SKM-1 treated with dmso at 0.1 percent for 144 hours (cell line): ENCODE results near the gene SCN2A.
A peak's percentile ranks its signal among the peaks of the same experiment; 100 is the strongest.

Source experiments
- DNase-seq: peaks from one replicate; lab custom pipeline; 2025; ENCODE audit not compliant: unreplicated experiment; lab: John Stamatoyannopoulos, UW

Gene SCN2A

DNA sequence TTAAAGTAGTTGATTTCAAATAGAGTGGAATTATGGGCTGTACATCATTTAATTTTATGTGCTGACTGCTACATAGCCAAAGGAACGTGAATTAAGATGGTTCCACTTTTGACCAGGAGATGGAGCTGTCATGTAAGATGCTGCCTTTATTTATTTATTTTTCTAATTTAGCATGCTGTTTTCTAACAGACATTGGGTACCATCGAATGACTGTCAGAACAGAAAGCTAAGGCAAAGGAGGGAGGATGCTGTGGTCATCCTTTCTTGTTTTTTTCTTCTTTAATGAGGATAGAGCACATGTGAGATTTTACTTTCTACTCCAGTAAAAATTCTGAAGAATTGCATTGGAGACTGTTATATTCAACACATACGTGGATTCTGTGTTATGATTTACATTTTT, at the start of gene SCN2A:
Gene SCN2A, plus strand, starts transcription at position 185 of the 400 bp plus-strand sequence. CDS start 56,410 bp downstream, outside the sequence.
- DNase-seq: peak; percentile 9

DNA sequence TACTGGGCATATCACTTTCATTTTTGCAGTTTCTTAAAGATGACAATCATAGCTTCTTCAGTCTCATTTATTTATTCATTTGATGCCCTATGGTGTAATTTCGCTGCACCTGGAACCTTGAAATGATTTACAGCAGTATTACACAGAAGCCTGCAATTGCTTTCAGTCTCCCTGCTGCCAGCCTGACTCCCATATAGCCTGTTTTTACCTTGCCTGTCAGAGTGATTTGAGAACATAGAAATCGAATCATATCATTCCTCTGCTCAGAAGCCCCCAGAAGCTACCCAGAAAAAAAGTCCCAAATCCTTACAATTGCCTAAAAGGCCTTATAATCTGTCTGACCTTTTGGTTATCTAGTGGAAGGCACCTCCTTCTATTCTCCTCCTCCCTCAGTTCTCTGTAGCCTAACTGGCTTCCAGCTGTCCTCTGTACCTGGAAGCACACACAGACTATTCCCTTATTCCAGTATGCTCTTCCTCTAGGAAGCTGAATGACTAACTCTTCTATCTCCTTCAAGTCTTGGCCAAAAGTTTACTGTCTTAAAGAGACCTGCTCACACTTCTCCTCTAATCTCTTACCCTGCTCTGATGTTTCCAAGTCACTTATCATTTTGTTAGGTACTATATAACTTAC, 48.0 kb upstream of the SCN2A start:
- no peak for DNase-seq

DNA sequence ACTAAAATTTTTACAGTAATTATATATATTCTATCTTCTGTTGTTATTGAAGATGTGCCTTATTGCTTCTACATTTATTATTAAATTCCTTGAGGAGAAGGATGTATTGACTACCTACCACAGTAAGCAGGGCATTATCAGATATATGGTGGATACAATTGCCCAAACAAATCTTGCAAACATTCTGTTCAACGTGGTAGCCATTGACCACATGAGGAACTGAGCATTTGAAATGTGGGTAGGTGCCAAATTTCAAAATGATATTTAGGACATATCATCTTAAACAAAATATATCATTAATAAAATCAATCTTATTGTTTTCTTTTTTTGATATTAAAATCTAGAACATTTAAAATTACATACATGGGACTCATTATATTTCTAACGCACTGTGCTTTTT, 46.5 kb upstream of the SCN2A start:
- no peak for DNase-seq

DNA sequence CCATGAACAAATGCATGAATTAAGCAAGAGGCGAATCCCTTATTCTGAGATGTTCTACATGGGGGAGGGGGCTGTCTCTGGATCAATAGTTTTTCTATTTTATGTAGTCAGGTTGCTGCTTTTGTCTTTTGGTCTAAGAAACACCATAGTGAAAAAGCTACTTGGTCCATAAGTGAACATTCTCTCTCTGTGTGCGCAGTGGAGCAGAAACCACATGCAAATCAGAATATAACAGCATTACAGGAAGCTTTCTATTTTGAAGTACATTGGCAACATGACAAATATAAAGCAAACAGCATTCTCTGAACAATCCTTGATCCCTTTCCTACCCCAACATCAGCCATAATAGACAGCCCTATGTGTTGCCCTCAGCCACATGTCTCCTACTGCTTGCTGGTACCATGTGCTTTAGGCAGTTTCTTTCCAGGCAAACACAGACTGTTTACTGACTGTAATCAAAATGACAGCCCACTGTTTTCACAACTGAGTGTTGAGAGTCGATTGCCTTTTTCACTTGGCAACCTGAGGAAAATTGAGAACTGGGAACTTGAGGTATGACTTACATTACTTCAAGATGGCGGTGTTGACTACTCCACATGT, 45.9 kb upstream of the SCN2A start:
- DNase-seq: no peak

DNA sequence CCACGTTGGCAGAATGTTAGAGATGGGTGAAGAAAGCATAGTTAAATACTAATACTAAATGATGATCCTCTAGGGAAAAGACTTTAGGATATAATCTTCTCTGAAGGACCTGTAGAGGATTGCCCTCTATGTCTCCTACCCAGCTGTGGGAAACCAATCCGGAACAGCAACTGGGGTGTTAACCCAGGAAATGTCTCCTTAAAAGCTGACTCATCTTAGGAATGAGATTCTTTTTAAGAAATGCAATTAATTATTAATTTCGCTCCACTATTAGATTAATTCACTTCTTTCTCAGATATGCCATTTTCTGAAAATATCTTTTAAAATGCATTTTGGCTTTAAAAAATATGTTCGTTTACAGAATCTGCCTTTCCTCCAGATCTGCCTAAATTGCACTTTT, 42.8 kb upstream of the SCN2A start:
- DNase-seq: no peak

DNA sequence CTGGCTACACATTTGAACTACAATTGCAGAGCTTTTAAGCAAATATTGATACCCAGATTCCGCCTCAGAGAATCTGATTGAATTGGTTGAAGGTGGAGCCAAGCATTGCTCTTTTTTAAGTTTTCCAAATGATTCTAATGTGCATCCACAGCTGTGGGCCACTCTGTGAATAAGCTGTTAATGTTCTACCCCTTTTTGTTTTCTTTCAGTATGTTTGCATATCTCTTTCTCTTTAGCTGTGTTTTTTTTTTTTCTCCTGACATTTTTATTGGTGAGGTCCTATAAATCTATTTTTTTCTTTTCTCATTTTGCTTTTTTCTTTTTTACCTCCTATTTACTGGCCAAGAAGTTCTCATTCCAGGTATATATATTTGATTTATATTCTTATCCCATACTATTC, 41.9 kb upstream of the SCN2A start:
- DNase-seq: no peak

DNA sequence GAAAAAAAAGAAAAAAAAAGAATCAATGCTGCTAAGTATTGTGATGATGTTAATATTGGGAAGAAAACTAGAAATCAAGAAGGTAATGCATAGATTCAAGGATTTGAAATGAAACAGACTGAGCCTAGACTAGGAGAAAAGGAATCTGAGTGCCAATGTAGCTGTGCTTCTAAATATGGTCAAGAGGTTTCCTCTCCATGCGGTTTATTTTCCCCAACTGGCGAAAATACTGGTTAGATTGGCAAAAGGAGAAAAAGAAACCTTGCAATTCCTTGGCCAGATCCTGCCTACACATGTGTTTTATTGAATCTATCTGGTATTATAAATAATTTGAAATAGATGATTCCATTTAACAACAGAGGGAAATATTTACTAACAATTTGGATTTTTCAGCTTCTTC, 41.0 kb upstream of the SCN2A start:
- DNase-seq: no peak

DNA sequence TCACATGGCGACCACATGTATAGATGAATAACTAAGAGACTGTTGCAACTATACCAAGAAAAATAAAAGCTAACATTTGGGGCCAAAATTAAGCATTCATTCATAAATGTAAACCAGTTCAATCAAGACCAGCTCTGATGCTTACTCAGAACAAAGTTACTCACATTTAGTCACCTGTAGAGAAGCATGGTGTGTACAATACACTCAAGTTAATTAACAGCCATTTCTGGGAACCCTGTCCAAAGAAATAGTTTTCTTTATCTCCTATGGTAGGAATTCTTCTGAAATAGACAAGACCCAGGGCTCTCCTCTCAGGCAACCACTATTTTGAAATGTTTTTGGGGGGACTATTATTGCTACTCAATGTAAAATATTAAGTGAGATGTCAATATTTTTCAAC, 37.0 kb upstream of the SCN2A start:
- DNase-seq: no peak

DNA sequence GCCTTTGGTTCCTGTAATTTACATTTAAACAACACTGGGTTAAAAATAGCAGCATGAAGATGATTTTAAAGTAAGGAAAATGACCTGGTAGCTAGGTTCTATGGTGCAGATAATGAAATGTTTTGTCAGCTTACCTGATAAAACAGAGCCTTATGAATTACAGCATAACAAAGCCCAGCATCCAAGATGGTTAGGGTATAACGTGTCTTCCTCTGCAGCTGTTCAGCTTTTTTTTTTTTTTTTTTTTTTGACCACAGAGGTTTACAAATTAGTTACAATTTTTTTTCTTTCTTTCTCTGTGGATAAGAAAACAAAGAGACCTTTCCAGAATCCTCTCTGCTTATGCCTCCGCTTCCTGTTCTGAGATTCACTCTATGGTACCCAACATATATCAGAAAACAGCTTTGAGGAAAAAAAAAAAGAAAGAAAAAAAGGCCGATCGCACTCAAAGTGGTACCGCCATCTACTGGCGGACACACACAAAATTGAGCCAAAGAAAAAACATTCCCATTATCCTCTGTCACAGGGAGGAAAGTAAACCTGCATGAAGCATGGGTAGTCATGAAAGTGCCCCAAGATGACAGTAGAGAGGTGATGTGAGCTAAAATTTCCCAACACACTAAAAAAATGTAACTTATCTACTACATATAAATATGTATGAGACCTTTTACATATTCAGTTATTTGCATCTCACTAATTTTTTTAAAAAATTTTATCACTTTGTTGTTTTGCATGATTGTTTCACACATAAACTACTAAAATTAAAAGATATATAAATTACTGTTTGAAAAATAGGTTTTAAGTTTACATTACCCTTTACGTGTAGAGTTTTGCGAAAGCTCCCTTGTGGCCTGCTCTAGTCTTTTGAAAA, 35.3 kb upstream of the SCN2A start, which contains the start of gene SCN3A:
Gene SCN3A, minus strand, starts transcription at position 362 of the 871 bp plus-strand sequence. CDS start 27,656 bp downstream, outside the sequence.
- DNase-seq: peak; percentile 32

DNA sequence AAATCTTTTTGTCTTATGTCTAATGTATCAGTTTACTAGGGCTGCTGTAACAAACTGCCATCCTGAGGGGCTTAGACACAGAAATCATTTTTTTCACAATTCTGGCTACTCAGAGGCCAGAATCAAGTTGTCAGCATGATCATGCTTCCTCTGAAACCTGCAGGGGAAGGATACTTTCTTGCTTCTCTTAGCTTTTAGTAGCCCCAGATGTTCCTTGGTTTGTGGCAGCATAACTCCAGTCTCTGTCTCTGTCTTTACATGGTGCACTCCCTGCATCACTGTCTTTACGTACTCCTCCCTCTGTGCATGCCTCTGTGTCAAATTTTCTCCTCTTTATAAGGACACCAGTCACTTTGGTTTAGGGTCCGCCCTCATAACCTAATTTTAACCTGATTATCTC, 33.3 kb upstream of the SCN2A start:
- no peak for DNase-seq

DNA sequence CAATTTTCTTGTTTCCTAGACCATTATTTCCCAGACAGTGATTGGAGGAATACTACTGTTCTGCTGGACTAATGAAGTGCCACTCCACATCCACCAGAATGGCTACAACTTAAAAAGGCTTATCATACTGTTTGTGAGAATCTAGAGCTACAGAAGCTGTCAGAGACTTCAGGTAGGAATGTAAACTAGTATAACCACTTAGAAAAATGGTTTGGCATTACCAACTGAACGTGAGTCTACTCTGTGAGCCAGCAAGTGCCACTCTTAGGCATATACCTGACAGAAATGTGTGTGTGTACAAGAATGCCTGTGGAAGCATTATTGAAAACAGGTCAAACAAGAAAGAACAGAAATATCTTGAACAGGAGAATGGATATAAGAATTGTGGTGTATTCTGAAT, 31.1 kb upstream of the SCN2A start:
- no peak for DNase-seq

DNA sequence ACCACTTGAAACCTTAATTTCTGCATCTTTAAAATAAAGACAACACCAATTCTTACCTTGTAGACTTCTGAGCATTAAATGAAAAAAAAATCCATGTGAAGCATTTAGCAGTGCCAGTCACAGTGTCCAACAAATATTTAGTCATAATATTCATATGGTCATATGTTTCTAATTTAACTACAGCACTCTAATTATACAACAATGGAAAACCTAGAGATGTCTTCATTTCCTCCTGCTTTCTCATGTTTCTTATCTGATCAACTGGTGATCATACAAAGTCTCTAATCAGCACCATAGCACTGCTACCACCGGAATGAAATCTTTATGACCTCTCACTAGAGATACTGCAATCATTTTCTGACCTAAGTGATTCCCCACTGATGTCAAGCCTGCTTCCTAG, 25.1 kb upstream of the SCN2A start:
- DNase-seq: no peak

DNA sequence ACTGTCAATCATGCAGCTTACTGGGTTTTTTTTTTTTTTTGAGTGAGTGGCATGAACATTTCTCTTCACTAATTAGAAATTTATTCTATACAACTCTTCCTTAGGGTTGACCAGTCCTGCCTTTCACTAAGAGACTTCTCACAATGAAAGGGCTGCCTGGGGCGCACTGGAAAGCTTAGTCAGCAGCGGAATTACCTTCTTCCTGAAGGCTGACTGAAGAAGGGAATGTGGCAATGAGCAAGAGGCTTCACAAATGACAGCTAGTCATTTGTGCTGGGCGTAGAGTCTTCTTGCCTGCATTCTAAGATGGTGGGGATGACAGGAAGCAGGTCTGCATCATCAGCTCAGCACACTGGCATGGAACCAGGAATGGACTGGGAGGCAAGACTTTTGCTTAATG, 19.7 kb upstream of the SCN2A start:
- no peak for DNase-seq

DNA sequence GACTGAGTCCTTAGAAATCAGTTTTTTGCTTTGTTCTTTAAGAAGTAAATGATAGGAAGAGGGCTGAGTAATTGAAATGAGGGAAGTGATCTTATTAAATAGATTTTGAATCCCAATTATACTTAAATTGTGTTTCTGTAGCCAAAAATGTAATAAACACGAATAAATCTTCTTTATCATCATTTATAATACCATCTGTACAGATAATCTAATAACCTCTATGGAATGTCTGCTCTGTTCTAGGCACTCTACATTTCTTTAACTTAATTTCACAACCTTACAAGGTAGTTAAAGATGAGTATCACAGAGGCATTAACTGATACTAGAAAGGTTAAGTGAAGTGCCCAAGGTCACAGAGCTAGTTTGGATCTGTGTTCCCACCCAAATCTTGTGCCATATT, 14.3 kb upstream of the SCN2A start:
- no peak for DNase-seq

DNA sequence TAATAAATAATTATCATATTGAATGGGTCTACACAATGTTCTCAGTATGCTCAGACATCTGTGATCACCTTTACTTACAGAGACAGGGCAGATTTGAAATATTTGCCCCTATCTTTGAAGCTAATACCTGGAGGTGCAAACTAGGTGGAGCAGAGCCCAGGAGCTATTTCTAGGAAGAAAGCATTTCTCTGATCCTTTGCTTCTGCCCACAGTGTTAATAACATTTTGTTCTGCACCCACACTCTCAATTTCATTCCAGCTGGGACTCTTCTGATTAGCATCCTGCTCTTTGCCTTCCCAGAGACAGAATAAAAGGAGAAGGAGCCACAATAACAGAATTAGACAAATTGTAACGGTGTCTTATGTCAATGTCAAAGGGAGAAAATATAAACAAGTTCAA, 11.6 kb upstream of the SCN2A start:
- no peak for DNase-seq

DNA sequence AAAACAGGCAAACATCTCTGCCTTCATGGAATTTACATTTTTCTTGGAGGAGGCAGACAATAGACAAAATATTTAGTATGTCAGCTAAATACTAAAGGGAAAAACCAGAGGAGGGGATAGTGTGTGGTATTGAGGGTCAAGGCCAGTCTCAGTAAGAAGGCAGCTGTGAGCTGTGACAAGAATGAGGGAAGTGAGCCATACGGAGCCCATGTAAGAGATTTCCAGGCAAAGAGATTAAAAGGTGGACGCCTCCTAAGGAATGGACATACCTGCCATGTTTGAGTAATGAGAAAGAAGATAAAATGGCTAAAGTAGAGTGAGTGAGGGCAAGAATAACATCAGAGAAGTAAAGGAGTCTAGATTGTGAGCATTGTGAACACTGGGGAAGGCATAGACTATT, 2.2 kb upstream of the SCN2A start:
- DNase-seq: no peak

DNA sequence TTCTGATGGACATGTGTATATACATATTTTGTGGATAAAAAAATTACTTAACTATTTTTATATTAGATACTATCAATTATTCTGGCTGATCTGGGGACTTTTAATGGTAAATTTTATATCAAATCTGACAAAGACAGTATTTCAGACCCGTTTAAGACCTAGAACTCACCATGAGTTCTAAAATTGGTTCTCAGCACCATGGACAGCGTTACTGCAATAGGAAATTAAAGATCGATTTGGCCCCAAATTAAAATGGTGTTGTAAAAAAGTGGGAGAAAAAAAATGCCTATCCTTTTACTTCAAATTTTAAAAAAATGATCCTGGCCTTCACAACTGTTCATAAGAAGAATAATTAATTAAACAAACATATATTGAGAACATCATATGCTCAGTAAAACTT, 919 bp upstream of the SCN2A start:
- DNase-seq: no peak

DNA sequence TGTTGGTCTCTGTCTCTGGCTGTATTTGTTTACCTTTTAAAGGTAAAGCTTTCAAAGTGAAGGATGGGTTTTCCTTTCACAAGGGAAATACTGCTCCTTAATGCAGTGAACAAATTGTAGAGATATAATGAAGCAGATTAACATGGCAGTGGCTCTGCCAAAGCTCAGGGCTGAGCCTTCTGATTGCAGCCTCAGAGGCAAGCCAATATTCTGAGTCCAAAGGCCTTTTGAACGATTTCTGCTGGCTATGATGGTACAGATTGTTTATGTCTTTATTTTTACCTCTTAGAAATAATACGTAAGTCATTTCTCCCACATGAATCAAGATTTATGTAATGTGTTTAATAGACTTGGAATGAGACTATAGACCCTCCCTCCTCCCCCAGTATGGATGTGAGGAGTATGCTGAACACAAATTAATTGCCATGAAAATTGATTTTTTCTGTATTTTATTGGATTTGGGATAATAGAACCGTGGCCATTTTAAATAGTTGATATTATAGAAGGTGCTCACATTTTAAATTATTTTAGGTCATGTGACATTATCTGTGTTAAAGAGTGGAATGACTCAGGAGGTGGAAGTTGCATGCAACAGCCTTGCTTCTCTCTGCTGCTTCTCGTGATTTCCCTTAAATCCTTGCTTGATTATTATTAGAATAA, 772 bp downstream of the SCN2A start:
- no peak for DNase-seq

DNA sequence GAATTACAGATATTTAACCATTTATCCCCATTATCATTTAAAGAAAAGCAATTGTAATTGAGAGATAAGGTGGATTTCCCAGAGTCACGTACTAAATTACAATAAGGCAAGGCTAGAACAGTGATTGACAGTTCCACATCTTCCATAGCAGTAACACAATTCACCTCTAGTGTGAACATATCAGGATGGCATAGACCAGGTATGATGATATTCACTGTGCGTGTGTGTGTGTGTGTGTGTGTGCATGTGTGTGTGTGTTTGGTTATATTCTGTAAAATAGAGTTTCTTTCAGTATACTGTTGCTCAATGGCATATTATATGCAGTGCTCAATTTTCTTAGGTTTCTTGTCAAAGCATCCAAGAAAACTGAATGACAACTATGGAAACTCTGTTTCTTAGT, 1.7 kb downstream of the SCN2A start:
- no peak for DNase-seq

DNA sequence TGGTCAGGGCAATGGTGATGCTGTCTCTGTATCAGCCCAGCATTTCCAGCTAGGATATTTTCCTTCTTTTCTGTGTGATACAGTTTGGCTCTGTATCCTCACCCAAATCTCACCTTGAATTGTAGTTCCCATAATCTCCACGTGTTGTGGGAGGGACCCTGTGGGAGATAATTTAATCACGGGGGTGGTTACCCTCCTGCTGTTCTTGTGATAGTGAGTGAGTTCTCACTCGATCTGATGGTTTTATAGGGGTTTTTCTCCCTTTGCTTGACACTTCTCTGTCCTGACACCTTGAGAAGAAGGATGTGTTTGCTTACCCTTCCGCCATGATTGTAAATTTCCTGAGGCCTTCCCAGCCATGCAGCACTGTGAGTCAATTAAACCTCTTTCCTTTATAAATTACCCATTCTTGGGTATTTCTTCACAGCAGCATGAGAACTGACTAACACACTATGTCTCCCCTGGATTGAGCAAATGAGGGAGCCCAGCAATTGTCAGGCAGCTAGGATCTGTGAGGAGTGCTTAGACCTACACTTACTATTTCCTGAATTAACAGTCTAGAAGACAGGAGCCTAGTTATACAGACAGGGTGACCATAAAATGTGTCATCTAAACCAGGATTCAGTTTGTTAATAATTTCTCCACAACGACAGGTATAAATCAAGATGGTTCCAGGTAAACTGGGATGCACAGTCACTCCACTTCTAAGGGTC, 6.0 kb downstream of the SCN2A start:
- no peak for DNase-seq

DNA sequence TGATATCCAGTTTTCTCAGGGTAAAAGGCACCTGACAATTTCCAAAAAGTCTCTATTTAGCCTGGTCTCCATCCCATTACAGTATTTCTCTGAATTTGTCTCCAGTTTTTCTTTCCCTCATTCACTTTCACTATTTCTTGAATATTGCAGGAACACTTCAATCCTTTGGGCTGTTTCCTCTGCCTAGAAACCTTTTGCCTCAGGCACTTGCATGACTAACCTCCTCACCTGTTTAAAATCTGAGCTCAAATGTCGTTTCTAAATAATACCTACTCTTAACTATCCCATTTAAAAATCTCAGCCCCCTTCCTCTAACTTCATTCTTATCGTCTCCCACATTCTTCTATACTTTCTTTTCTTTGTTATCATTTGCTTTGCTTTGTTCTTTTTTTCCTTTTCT, 9.0 kb downstream of the SCN2A start:
- DNase-seq: no peak
